Coronary artery (tissue), 2 donors: ENCODE measurements around the gene MKKS.

Experiments used
- DNase-seq: peaks from one replicate; pipeline ENCODE4 v3.0.0-alpha.2; 2017; ENCODE audit warnings: low spot score
- H3K27ac ChIP-seq, 2 donors: fragments of 200-600 bp; sonication (generic); one replicate each; pipeline ENCODE4 v1.5.1; 2016 to 2019
- H3K4me3 ChIP-seq: fragments of 200-600 bp; sonication (generic); 2 replicates; pipeline ENCODE4 v1.5.1; 2016; ENCODE audit warnings: mild to moderate bottlenecking, moderate library complexity
- CTCF ChIP-seq: fragments of 200-600 bp; sonication (generic); IDR thresholded peaks from one replicate; pipeline ENCODE4 v1.5.1; 2019; ENCODE audit warnings: antibody characterized with exemption

Gene MKKS

DNA sequence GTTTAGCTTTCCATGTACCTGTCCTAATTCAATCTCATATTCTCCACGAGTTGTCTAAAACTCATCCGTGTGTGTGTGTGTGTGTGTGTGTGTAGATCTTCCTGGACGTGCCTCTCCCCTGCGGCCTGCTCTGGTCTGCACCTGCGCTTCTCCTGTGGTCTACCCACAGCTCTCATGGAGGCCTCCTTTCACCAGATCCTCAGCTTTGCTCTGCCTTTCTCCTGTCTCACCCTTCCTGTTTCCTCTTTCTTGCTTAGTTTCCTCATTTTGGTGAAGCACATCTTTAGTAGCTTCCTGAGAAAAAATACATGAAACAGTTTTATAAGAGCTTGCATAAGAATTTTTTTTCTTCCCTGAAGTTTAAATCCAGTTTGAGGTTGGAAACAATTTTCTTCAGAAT lies 19.2 kb upstream of the MKKS start:
- no peak overlapping the region for H3K4me3 ChIP-seq
- no peak for TF ChIP-seq CTCF
- no peak for DNase-seq
- no peak overlapping the region for H3K27ac ChIP-seq

DNA sequence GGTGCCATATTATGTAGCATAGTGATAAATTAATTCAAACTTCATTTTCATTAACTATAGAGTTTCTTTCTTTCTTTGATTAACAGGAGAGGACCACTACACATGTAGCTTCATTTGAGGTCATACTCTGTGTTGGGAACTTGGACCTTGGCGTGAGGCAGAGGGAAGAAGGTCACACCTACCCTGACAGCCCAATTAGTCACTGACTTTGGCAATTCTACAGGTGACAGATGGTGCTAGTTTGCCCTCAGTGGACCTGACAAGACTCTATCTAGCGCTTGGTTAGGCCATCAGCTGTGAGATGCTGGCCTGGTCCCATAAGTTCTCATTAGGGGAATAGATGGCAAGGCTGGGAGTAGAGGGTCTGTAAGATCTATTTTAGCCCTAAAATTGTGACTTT lies 15.2 kb upstream of the MKKS start:
- no peak for DNase-seq
- no peak for TF ChIP-seq CTCF
- Histone ChIP-seq H3K4me3 (no peak overlapping the region), H3K27ac (no peak overlapping the region)

- Histone ChIP-seq H3K4me3 (no peak overlapping the region), H3K27ac (no peak overlapping the region)
- TF ChIP-seq CTCF: no peak
- DNase-seq: no peak
Measured at GRCh38 chr20:10448270-10449156, 14.5 kb upstream of the MKKS start.

- no peak for DNase-seq
- Histone ChIP-seq H3K4me3 (no peak overlapping the region), H3K27ac (no peak overlapping the region)
- TF ChIP-seq CTCF: no peak
Measured at GRCh38 chr20:10447028-10447427, 13.0 kb upstream of the MKKS start.

GRCh38 chr20:10445758-10446157 lies 11.7 kb upstream of the MKKS start:
- no peak for DNase-seq
- no peak overlapping the region for H3K4me3 ChIP-seq
- TF ChIP-seq CTCF: no peak

DNA sequence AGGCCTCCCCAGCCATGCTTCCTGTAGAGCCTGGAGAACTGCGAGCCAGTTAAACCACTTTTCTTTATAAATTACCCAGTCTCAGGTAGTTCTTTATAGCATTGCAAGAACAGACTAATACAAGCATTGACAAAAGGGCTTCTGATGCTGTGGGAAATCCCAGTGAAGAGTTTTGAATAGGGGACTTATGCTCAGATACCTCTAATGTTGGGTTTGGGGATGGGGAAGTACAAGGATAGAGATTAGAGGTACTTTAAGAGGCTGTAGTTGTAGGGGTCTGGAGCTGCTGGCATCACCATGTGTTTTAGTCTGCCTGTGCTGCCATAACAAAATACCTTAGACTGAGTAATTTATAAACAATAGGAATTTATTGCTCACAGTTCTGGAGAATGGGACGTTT lies 9.9 kb upstream of the MKKS start:
- TF ChIP-seq CTCF: no peak
- no peak overlapping the region for H3K27ac ChIP-seq

More at GRCh38 chr20:10445758-10446157, 11.7 kb upstream of the MKKS start:
- no peak overlapping the region for H3K27ac ChIP-seq

GRCh38 chr20:10438217-10438616 lies 4.2 kb upstream of the MKKS start:
- DNase-seq: no peak
- no peak for TF ChIP-seq CTCF
- Histone ChIP-seq H3K4me3 (no peak overlapping the region), H3K27ac (no peak overlapping the region)

More for the DNA sequence above, 9.9 kb upstream of the MKKS start:
- no peak for DNase-seq
- H3K4me3 ChIP-seq: no peak overlapping the region
